HCT116 (cell line): ENCODE results near the gene S100P. TPM values are rescaled to one million over a fixed set of nuclear protein-coding genes. Genes with fewer than 3 reads are reported as not detected.

ENCODE experiments used
- ATAC-seq: fragments of 200-7000 bp; cut with Tn5 transposase; 2 replicates; pipeline ENCODE4 v1.9.1; 2020; ENCODE audit warnings: mild to moderate bottlenecking, moderate library complexity
- BruUV-seq: library from RNA; stranded (reverse); fragments of 400-500 nt; replicated peaks from 2 replicates; lab custom pipeline; 2021; lab: Mats Ljungman, UMichigan
- CTCF ChIA-PET: fragments of 300-600 bp; sonication (Branson Sonifier 250); formaldehyde crosslinking; loops from one replicate; lab custom pipeline; 2021; ENCODE audit warnings: antibody characterized with exemption; lab: Charles Lee
- POLR2A ChIA-PET: fragments of 300-600, 350-600 bp; sonication (Branson Sonifier 250); formaldehyde crosslinking; loops from one replicate; lab custom pipeline; 2021; ENCODE audit warnings: antibody characterized with exemption; lab: Charles Lee
- RAD21 ChIA-PET, 2 experiments: fragments of 300-600 bp; sonication (Branson Sonifier 250); formaldehyde crosslinking; loops; one replicate each; lab custom pipeline; 2023; ENCODE audit warnings: low total read pairs in 2 of 2; ENCODE audit not compliant: uncharacterized antibody in 2 of 2, unreplicated experiment in 2 of 2, low non-redundant PET in 1 of 2; lab: Charles Lee
- DNase-seq: peaks from one replicate; pipeline ENCODE4 v3.0.0-alpha.2; 2010; ENCODE audit warnings: low read depth, low spot score
- H2AFZ ChIP-seq: fragments of 200-600 bp; shearing (Covaris generic), sonication (generic); 2 replicates; pipeline ENCODE4 v1.6.1; 2017; ENCODE audit warnings: low read depth, mixed run types, mixed read lengths, antibody characterized with exemption, low read length; ENCODE audit not compliant: poor library complexity, severe bottlenecking
- H3K27ac ChIP-seq: 2 replicates; pipeline ENCODE4 v1.5.1; 2012; ENCODE audit warnings: low read depth, low read length
- H3K27me3 ChIP-seq: fragments of 200-600 bp; sonication (generic); 2 replicates; pipeline ENCODE4 v1.6.1; 2016; ENCODE audit warnings: mixed run types, low read length, mixed read lengths; ENCODE audit not compliant: insufficient read depth
- H3K36me3 ChIP-seq, 2 experiments: fragments of 200-500 bp in 1 of 2; fragments of 200-600 bp in 1 of 2; sonication (Bioruptor generic) in 1 of 2; sonication (generic) in 1 of 2; 2 replicates each; pipeline versions ENCODE4 v1.5.1 to v1.6.1; 2014 to 2016; ENCODE audit warnings: low read length in 2 of 2, inconsistent platforms in 1 of 2, mixed read lengths in 1 of 2, mixed run types in 1 of 2; ENCODE audit not compliant: insufficient read depth in 2 of 2, control insufficient read depth in 1 of 2
- H3K4me1 ChIP-seq, 2 experiments: fragments of 200-600 bp in 1 of 2; sonication (generic) in 1 of 2; 2 replicates each; pipeline versions ENCODE4 v1.5.1 to v1.6.1; 2012 to 2017; ENCODE audit warnings: low read length in 2 of 2, inconsistent platforms in 1 of 2, mild to moderate bottlenecking in 1 of 2, mixed read lengths in 1 of 2, mixed run types in 1 of 2, moderate library complexity in 1 of 2; ENCODE audit not compliant: insufficient read depth in 2 of 2, control insufficient read depth in 1 of 2
- H3K4me2 ChIP-seq: fragments of 200-600 bp; sonication (generic); 2 replicates; pipeline ENCODE4 v1.6.1; 2017; ENCODE audit warnings: mixed run types, low read length, mixed read lengths
- H3K4me3 ChIP-seq, 2 experiments: fragments of 200-600 bp in 1 of 2; sonication (generic) in 1 of 2; replicated peaks in 1 of 2; 2 replicates each; pipeline ENCODE4 v1.5.1; 2011 to 2016; ENCODE audit warnings: low read length in 2 of 2, control low read depth in 1 of 2, low read depth in 1 of 2, mild to moderate bottlenecking in 1 of 2, mixed read lengths in 1 of 2, mixed run types in 1 of 2
- H3K79me2 ChIP-seq: fragments of 200-600 bp; sonication (generic); 2 replicates; pipeline ENCODE4 v1.6.1; 2017; ENCODE audit warnings: mild to moderate bottlenecking, mixed run types, low read length, moderate library complexity, mixed read lengths; ENCODE audit not compliant: insufficient read depth
- H3K9ac ChIP-seq: fragments of 200-600 bp; sonication (generic); 2 replicates; pipeline ENCODE4 v1.6.1; 2016; ENCODE audit warnings: low read length, mixed read lengths
- H3K9me2 ChIP-seq: fragments of 200-600 bp; sonication (generic), shearing (Covaris generic); 2 replicates; pipeline ENCODE4 v1.6.1; 2017; ENCODE audit warnings: mixed run types, mild to moderate bottlenecking, moderate library complexity; ENCODE audit not compliant: insufficient read depth
- H3K9me3 ChIP-seq, 2 experiments: fragments of 200-500 bp in 1 of 2; fragments of 200-600 bp in 1 of 2; sonication (Bioruptor generic) in 1 of 2; sonication (generic) in 1 of 2; 2 replicates each; pipeline ENCODE4 v1.6.1; 2014 to 2017; ENCODE audit warnings: low read length in 2 of 2, mixed read lengths in 2 of 2, inconsistent platforms in 1 of 2, low read depth in 1 of 2, mild to moderate bottlenecking in 1 of 2, mixed run types in 1 of 2, moderate library complexity in 1 of 2; ENCODE audit not compliant: control insufficient read depth in 1 of 2, insufficient read depth in 1 of 2
- H4K20me1 ChIP-seq: fragments of 200-600 bp; sonication (generic), shearing (Covaris generic); 2 replicates; pipeline ENCODE4 v1.6.1; 2017; ENCODE audit warnings: mixed run types, mild to moderate bottlenecking, moderate library complexity; ENCODE audit not compliant: insufficient read depth
- CEBPB ChIP-seq: IDR thresholded peaks from 2 replicates; pipeline ENCODE4 v1.6.1; 2012; ENCODE audit warnings: low read depth
- EGR1 ChIP-seq: IDR thresholded peaks from 2 replicates; pipeline ENCODE4 v1.6.1; 2012; ENCODE audit warnings: low read depth
- ELF1 ChIP-seq: IDR thresholded peaks from 2 replicates; pipeline ENCODE4 v1.6.1; 2012; ENCODE audit warnings: low read depth, borderline replicate concordance
- EZH2 ChIP-seq: fragments of 200-600 bp; sonication (generic); IDR thresholded peaks from 2 replicates; pipeline ENCODE4 v1.6.1; 2017; ENCODE audit warnings: antibody characterized with exemption, mixed run types
- POLR2A ChIP-seq: IDR thresholded peaks from 2 replicates; pipeline ENCODE4 v1.7.0; 2011; ENCODE audit warnings: borderline replicate concordance; ENCODE audit not compliant: insufficient read depth, insufficient read length; ENCODE audit errors: extremely low read depth
- RAD21 ChIP-seq: IDR thresholded peaks from 2 replicates; pipeline ENCODE4 v1.6.1; 2012; ENCODE audit warnings: low read depth, mild to moderate bottlenecking
- SIN3A ChIP-seq: IDR thresholded peaks from 2 replicates; pipeline ENCODE4 v1.6.1; 2012; ENCODE audit warnings: low read depth
- SP1 ChIP-seq: IDR thresholded peaks from 2 replicates; pipeline ENCODE4 v1.6.1; 2012; ENCODE audit warnings: low read depth
- TCF7L2 ChIP-seq: IDR thresholded peaks from 2 replicates; pipeline ENCODE4 v1.7.0; 2011; ENCODE audit warnings: borderline replicate concordance, inconsistent platforms; ENCODE audit not compliant: insufficient read depth, insufficient read length; ENCODE audit errors: extremely low read depth
- YY1 ChIP-seq: IDR thresholded peaks from 2 replicates; pipeline ENCODE4 v1.6.1; 2011; ENCODE audit warnings: low read length, low read depth, moderate library complexity, mild to moderate bottlenecking; ENCODE audit not compliant: insufficient replicate concordance; ENCODE audit errors: extremely low read depth
- ZFX ChIP-seq: fragments of 450-650 bp; IDR thresholded peaks from 2 replicates; pipeline ENCODE4 v1.6.1; 2017
- ZNF274 ChIP-seq: fragments of 200-500 bp; sonication (Bioruptor generic); IDR thresholded peaks from 2 replicates; pipeline ENCODE4 v1.6.1; 2014; ENCODE audit warnings: mild to moderate bottlenecking, low read depth, low read length, inconsistent platforms
- intact Hi-C: fragments of 100-400 bp; cut with micrococcal nuclease; formaldehyde crosslinking; loops from 2 replicates; pipeline ENCODE4 v1.10.0; 2022
- total RNA-seq: library from RNA; stranded (reverse); gene quantifications from one replicate; pipeline ENCODE4 v1.2.1, GENCODE V29; 2021; ENCODE audit not compliant: unreplicated experiment
- TF ChIP-seq, protein P1 (sequence below), 3 experiments: fragments of 200-600 bp in 1 of 3; sonication (generic) in 1 of 3; IDR thresholded peaks in 2 of 3; conservative IDR thresholded peaks in 1 of 3; 2 replicates each; pipeline ENCODE4 v1.5.1; 2012 to 2017; ENCODE audit warnings: low read depth in 2 of 3, low read length in 2 of 3, antibody characterized with exemption in 1 of 3, borderline replicate concordance in 1 of 3, control low read depth in 1 of 3, mild to moderate bottlenecking in 1 of 3, mixed read lengths in 1 of 3, mixed run types in 1 of 3, moderate library complexity in 1 of 3; ENCODE audit not compliant: insufficient read depth in 1 of 3
- TF ChIP-seq, protein P2 (sequence below): IDR thresholded peaks from 2 replicates; pipeline ENCODE4 v1.6.1; 2012

The S100P gene
- total RNA-seq, 1 experiment from 2014 or later, result 4.1 TPM

- Histone ChIP-seq H3K9me3 (no peaks in the 10 kb centered on the region), H3K9ac (no peak overlapping the region), H3K4me1 (peaks cover 2 to 10% of the 10 kb centered on the region in 2 experiments; a peak in 3 of 4 replicates), H2AFZ (no peak overlapping the region), H3K9me2 (no peaks in the 10 kb centered on the region), H4K20me1 (no peaks in the 10 kb centered on the region), H3K36me3 (no peaks in the 10 kb centered on the region), H3K27ac (no peak overlapping the region), H3K27me3 (no peaks in the 10 kb centered on the region), H3K4me3 (no peak overlapping the region), H3K4me2 (no peak overlapping the region), H3K79me2 (no peaks in the 10 kb centered on the region)
- ATAC-seq (no peak), DNase-seq (no peak)
- ChIA-PET CTCF (no interaction called here), POLR2A (interaction anchor here (1.2 kb wide), 1 partner anchor 17 kb away, joined by 5 read pairs; a partner anchor contains a TSS), RAD21 (no interaction called here)
- intact Hi-C loops, result no loop called here
- no peak for TF ChIP-seq TCF7L2
- TF ChIP-seq SIN3A, result no peak
- TF ChIP-seq EZH2, result no peak
- TF ChIP-seq, protein P1, sequence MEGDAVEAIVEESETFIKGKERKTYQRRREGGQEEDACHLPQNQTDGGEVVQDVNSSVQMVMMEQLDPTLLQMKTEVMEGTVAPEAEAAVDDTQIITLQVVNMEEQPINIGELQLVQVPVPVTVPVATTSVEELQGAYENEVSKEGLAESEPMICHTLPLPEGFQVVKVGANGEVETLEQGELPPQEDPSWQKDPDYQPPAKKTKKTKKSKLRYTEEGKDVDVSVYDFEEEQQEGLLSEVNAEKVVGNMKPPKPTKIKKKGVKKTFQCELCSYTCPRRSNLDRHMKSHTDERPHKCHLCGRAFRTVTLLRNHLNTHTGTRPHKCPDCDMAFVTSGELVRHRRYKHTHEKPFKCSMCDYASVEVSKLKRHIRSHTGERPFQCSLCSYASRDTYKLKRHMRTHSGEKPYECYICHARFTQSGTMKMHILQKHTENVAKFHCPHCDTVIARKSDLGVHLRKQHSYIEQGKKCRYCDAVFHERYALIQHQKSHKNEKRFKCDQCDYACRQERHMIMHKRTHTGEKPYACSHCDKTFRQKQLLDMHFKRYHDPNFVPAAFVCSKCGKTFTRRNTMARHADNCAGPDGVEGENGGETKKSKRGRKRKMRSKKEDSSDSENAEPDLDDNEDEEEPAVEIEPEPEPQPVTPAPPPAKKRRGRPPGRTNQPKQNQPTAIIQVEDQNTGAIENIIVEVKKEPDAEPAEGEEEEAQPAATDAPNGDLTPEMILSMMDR (IDR thresholded peaks at IDR 0.05 in 2 of 3, conservative IDR thresholded peaks at IDR 0.05 in 1 of 3; ENCODE audit: borderline replicate concordance in 1 of 3, insufficient read depth in 1 of 3, low read depth in 2 of 3, low read length in 2 of 3), result no peak
- TF ChIP-seq ZFX, result no peak
- no peak for TF ChIP-seq POLR2A
- TF ChIP-seq ZNF274, result no peak
- TF ChIP-seq SP1, result no peak
- no peak for TF ChIP-seq YY1
- TF ChIP-seq RAD21, result no peak
- TF ChIP-seq CEBPB, result no peak
- no peak for TF ChIP-seq EGR1
- no peak for TF ChIP-seq ELF1
- TF ChIP-seq, protein P2, sequence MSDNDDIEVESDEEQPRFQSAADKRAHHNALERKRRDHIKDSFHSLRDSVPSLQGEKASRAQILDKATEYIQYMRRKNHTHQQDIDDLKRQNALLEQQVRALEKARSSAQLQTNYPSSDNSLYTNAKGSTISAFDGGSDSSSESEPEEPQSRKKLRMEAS, result no peak
- no TSS peak for BruUV-seq
Measured at GRCh38 chr4:6655924-6656323, 37.8 kb upstream of the S100P start.
